GM06990 (cell line): ENCODE data around the gene NEUROD2.

Experiments
- DNase-seq: peaks from one replicate; pipeline ENCODE4 v3.0.0-alpha.2; 2011; ENCODE audit not compliant: insufficient read length; ENCODE audit errors: extremely low read depth
- H3K27me3 ChIP-seq: replicated peaks from 2 replicates; pipeline ENCODE4 v1.6.0; 2011; ENCODE audit warnings: low read length; ENCODE audit not compliant: control insufficient read depth, insufficient read depth
- H3K36me3 ChIP-seq: 2 replicates; pipeline ENCODE4 v1.5.1; 2011; ENCODE audit warnings: low read length; ENCODE audit not compliant: control insufficient read depth, insufficient read depth
- H3K4me3 ChIP-seq: replicated peaks from 2 replicates; pipeline ENCODE4 v1.5.1; 2011; ENCODE audit warnings: low read depth, mild to moderate bottlenecking, control low read depth, low read length
- CTCF ChIP-seq: IDR thresholded peaks from 2 replicates; pipeline ENCODE4 v1.5.1; 2011; ENCODE audit warnings: low read length, control low read depth, mild to moderate bottlenecking, inconsistent platforms; ENCODE audit not compliant: insufficient read depth, poor library complexity, severe bottlenecking

Gene NEUROD2

GRCh38 chr17:39607851-39608130, at the start of gene NEUROD2:
Gene NEUROD2 (minus strand): TSS chr17:39607920. CDS start chr17:39606599, 1,321 bp downstream.
- Histone ChIP-seq H3K4me3 (no peak within 1 kb of the TSS), H3K36me3 (no peaks in the 10 kb centered on the region), H3K27me3 (peaks cover 5% of the 10 kb centered on the region)
- no peak for TF ChIP-seq CTCF
- no peak for DNase-seq

- Histone ChIP-seq H3K27me3 (no peaks in the 10 kb centered on the region), H3K36me3 (peaks cover 20% of the 10 kb centered on the region), H3K4me3 (no peak overlapping the region)
- no peak for TF ChIP-seq CTCF
- DNase-seq: no peak
These were observed 47.4 kb upstream of the NEUROD2 start for GRCh38 chr17:39655105-39655504.

- peaks cover 17% of the 10 kb centered on the region for H3K36me3 ChIP-seq
- H3K27me3 ChIP-seq: no peaks in the 10 kb centered on the region
- no peak for DNase-seq
- no peak overlapping the region for H3K4me3 ChIP-seq
- peak; percentile 97 for TF ChIP-seq CTCF
These were observed 46.1 kb upstream of the NEUROD2 start for GRCh38 chr17:39653662-39654331.

GRCh38 chr17:39653316-39653661, 45.6 kb upstream of the NEUROD2 start:
- TF ChIP-seq CTCF: no peak
- H3K36me3 ChIP-seq: peaks cover 13% of the 10 kb centered on the region
- no peak for DNase-seq
- no peak overlapping the region for H3K4me3 ChIP-seq
- H3K27me3 ChIP-seq: no peaks in the 10 kb centered on the region

GRCh38 chr17:39652587-39653315, 45.0 kb upstream of the NEUROD2 start:
- no peak for TF ChIP-seq CTCF
- DNase-seq: no peak
- Histone ChIP-seq H3K27me3 (no peaks in the 10 kb centered on the region), H3K4me3 (no peak overlapping the region), H3K36me3 (peaks cover 11% of the 10 kb centered on the region)
